ENCODE data around the gene TBC1D22A.

TBC1D22A gene

GRCh38 chr22:47188261-47189055, 426.0 kb downstream of the TBC1D22A start:
- TF ChIP-seq, protein P1, sequence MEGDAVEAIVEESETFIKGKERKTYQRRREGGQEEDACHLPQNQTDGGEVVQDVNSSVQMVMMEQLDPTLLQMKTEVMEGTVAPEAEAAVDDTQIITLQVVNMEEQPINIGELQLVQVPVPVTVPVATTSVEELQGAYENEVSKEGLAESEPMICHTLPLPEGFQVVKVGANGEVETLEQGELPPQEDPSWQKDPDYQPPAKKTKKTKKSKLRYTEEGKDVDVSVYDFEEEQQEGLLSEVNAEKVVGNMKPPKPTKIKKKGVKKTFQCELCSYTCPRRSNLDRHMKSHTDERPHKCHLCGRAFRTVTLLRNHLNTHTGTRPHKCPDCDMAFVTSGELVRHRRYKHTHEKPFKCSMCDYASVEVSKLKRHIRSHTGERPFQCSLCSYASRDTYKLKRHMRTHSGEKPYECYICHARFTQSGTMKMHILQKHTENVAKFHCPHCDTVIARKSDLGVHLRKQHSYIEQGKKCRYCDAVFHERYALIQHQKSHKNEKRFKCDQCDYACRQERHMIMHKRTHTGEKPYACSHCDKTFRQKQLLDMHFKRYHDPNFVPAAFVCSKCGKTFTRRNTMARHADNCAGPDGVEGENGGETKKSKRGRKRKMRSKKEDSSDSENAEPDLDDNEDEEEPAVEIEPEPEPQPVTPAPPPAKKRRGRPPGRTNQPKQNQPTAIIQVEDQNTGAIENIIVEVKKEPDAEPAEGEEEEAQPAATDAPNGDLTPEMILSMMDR (IDR thresholded peaks at IDR 0.05; ENCODE audit: low read length, missing control alignments), result no peak
- DNase-seq (ENCODE audit: low read depth), result no peak
- H3K4me3 ChIP-seq (replicated peaks; ENCODE audit: low read depth, low read length), result no peak overlapping the region

DNA sequence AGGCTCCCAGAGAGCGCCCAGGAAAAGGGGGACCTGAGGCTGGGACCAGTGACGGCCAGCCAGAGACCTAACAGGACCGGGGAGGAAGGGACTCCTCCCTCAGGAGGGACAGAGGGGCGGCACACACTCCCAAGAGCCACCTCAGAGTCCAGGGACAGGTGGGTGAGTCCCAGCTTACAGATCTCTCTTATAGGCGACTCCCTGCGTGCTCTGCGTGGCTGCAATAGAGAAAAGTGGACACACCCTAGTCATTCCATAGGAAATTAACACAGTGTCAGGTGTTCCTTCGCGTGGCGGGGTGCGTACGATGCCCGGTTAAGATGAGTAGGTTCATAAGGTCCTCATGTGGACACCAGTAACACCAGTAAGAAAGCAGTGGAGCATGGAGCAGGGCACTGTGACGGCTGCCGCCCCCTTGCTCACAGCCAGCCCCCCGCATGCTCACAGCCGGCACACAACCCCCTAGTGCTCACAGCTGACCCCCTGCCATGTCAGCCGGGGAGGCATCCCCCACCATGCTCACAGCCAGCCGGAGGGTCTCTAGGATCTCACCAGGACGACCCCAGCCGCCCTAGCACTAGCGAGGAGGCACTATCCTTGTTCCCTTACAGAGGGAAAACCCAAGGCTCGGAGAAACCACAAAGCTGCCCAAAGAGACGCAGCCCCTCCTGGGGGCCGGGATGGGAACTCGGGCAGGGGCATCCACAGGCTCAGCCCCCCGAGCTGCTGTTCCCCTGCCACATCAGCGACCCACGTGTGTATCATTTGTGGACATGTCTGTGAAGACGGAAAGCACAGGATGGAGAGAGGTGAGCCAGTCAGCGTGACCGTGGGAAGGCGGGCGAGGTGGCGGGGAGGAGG, 426.8 kb downstream of the TBC1D22A start:
- no peak overlapping the region for H3K4me3 ChIP-seq (replicated peaks; ENCODE audit: low read depth, low read length)
- DNase-seq (ENCODE audit: low read depth), result no peak
- TF ChIP-seq, protein P1 (IDR thresholded peaks at IDR 0.05; ENCODE audit: low read length, missing control alignments), result no peak

GRCh38 chr22:47190276-47190956, 428.0 kb downstream of the TBC1D22A start:
- H3K4me3 ChIP-seq (replicated peaks; ENCODE audit: low read depth, low read length), result no peak overlapping the region
- TF ChIP-seq, protein P1 (IDR thresholded peaks at IDR 0.05; ENCODE audit: low read length, missing control alignments), result no peak
- DNase-seq (ENCODE audit: low read depth), result no peak

- TF ChIP-seq, protein P1 (IDR thresholded peaks at IDR 0.05; ENCODE audit: low read length, missing control alignments), result no peak
- H3K4me3 ChIP-seq (replicated peaks; ENCODE audit: low read depth, low read length), result no peak overlapping the region
- DNase-seq (ENCODE audit: low read depth), result no peak
Measured at GRCh38 chr22:47190957-47191670, 428.7 kb downstream of the TBC1D22A start.

GRCh38 chr22:47191671-47192650, 429.5 kb downstream of the TBC1D22A start:
- TF ChIP-seq, protein P1 (IDR thresholded peaks at IDR 0.05; ENCODE audit: low read length, missing control alignments), result no peak
- DNase-seq (ENCODE audit: low read depth), result no peak
- no peak overlapping the region for H3K4me3 ChIP-seq (replicated peaks; ENCODE audit: low read depth, low read length)
